ENCODE data around the gene LSM7.

Gene LSM7

DNA sequence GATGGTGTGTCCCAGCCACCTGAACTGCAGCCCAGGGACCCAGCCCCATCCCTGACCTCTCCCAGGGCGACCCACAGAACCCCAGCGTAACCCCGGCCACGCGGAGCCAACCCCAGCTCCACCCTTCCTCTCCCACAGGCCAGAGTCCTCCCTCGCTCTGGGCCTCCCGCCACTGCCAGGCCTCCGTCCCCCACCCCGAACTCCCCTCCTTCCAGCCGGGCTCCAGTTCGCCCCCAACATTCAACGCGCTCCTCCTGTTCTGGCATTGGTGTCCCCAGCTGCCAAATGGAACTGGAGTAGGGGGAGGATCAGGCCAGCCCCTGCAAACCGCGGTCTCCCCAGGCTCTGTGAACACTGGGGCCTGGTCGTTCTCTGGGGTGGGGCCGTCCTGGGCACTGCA lies 27.9 kb downstream of the LSM7 start:
- Mint-ChIP-seq H3K27ac (no peak overlapping the region), H3K4me1 (no peaks in the 10 kb centered on the region), H3K36me3 (ENCODE audit: low read depth) (no peaks in the 10 kb centered on the region), H3K27me3 (ENCODE audit: low read depth) (peaks cover 49% of the 10 kb centered on the region), H3K9me3 (no peaks in the 10 kb centered on the region), H3K4me3 (no peak overlapping the region)
- TF ChIP-seq, protein P1, sequence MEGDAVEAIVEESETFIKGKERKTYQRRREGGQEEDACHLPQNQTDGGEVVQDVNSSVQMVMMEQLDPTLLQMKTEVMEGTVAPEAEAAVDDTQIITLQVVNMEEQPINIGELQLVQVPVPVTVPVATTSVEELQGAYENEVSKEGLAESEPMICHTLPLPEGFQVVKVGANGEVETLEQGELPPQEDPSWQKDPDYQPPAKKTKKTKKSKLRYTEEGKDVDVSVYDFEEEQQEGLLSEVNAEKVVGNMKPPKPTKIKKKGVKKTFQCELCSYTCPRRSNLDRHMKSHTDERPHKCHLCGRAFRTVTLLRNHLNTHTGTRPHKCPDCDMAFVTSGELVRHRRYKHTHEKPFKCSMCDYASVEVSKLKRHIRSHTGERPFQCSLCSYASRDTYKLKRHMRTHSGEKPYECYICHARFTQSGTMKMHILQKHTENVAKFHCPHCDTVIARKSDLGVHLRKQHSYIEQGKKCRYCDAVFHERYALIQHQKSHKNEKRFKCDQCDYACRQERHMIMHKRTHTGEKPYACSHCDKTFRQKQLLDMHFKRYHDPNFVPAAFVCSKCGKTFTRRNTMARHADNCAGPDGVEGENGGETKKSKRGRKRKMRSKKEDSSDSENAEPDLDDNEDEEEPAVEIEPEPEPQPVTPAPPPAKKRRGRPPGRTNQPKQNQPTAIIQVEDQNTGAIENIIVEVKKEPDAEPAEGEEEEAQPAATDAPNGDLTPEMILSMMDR (IDR thresholded peaks at IDR 0.05; ENCODE audit: unreplicated experiment in 3 of 3): no peak

DNA sequence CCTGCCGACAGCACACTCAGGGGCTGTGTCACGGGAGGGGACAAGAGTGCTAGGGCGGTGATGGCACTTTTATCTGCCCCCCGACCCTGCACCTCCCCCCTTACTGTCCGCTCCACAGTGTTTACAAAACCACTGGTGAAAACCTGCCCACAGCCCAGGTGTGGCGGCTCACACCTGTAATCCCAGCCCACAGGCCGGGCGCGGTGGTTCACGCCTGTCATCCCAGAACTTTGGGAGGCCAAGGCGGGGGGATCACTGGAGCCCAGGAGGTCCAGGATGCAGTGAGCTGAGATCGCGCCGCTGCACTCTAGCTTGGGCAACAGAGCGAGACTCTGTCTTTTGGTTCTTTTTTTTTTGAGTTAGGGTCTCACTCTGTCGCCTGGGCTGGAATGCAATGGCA lies 32.2 kb downstream of the LSM7 start:
- H3K4me3 Mint-ChIP-seq: no peak overlapping the region
- TF ChIP-seq, protein P1 (IDR thresholded peaks at IDR 0.05; ENCODE audit: unreplicated experiment in 3 of 3): no peak
- H3K4me1 Mint-ChIP-seq: peaks cover 11% of the 10 kb centered on the region
- H3K9me3 Mint-ChIP-seq: no peaks in the 10 kb centered on the region
- no peaks in the 10 kb centered on the region for H3K36me3 Mint-ChIP-seq (ENCODE audit: low read depth)
- no peak overlapping the region for H3K27ac Mint-ChIP-seq
- peaks cover 59% of the 10 kb centered on the region for H3K27me3 Mint-ChIP-seq (ENCODE audit: low read depth)

DNA sequence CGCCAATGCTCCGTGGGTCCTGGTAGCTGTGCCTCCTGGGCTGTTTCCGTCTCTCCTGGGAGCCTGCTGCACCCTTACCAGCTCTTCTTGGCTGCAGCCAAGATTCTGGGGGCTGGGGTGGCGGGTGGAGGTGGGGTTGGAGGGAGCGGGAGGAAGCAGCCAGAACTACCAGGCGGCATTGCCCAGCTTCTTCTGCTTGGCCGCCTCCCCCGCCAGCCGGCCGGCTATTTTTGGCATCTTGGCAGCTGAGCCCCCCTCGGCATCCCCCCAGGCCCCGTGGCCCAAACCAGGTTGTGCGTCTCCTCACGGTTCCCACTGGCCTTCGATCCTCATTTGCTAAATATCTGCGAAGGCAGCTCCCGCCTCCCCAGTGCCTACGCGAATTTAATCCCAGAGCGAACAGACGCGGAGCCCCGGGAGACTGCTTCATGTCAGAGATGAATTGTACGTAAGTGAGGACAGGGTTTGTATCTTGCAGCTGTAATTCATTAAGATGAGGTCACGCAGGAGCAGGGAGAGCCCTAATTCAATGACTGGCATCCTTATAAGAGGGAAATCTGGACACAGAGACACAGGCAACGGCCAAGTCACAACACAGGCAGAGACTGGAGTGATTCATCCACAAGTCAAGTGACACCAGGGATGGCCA lies 33.6 kb downstream of the LSM7 start:
- H3K27ac Mint-ChIP-seq: no peak overlapping the region
- peaks cover 70% of the 10 kb centered on the region for H3K27me3 Mint-ChIP-seq (ENCODE audit: low read depth)
- peak overlapping the region in 2 of 3 experiments; percentile 14 to 22 for H3K4me3 Mint-ChIP-seq
- H3K4me1 Mint-ChIP-seq: peaks cover 11% of the 10 kb centered on the region
- H3K9me3 Mint-ChIP-seq: no peaks in the 10 kb centered on the region
- no peaks in the 10 kb centered on the region for H3K36me3 Mint-ChIP-seq (ENCODE audit: low read depth)
- TF ChIP-seq, protein P1 (IDR thresholded peaks at IDR 0.05; ENCODE audit: unreplicated experiment in 3 of 3): no peak

DNA sequence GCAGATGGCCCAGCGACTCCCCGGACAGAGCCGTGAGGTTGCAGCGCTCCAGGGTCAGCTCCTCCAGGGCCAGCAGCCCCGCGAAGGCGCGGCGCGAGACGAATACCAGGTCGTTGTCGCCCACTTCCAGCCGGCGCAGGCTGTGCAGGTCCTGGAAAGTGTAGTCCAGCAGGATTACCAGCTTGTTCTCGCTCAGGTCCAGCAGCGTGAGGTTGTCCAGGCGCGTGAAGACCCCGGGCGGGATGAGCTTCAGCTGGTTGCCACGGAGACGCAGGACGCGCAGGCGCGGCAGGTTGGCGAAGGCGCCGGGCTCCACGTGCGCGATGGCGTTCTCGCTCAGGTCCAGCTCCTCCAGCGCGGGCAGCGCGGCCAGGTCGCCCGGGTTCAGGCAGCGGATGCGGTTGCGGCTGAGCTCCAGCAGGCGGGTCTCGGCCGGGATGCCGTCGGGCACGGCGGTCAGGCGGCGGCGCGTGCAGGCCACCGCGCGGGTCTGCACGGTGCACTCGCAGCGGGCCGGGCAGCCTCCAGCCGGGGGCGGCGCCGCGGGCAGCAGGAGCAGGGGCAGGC lies 37.1 kb downstream of the LSM7 start:
- no peaks in the 10 kb centered on the region for H3K9me3 Mint-ChIP-seq
- TF ChIP-seq, protein P1 (IDR thresholded peaks at IDR 0.05; ENCODE audit: unreplicated experiment in 3 of 3): peak in 2 of 3 experiments; percentile 18 to 19
- peaks cover 17% of the 10 kb centered on the region for H3K4me1 Mint-ChIP-seq
- peak overlapping the region in 1 of 3 experiments; percentile 15 for H3K4me3 Mint-ChIP-seq
- peaks cover 97% of the 10 kb centered on the region for H3K27me3 Mint-ChIP-seq (ENCODE audit: low read depth)
- no peaks in the 10 kb centered on the region for H3K36me3 Mint-ChIP-seq (ENCODE audit: low read depth)
- H3K27ac Mint-ChIP-seq: no peak overlapping the region

DNA sequence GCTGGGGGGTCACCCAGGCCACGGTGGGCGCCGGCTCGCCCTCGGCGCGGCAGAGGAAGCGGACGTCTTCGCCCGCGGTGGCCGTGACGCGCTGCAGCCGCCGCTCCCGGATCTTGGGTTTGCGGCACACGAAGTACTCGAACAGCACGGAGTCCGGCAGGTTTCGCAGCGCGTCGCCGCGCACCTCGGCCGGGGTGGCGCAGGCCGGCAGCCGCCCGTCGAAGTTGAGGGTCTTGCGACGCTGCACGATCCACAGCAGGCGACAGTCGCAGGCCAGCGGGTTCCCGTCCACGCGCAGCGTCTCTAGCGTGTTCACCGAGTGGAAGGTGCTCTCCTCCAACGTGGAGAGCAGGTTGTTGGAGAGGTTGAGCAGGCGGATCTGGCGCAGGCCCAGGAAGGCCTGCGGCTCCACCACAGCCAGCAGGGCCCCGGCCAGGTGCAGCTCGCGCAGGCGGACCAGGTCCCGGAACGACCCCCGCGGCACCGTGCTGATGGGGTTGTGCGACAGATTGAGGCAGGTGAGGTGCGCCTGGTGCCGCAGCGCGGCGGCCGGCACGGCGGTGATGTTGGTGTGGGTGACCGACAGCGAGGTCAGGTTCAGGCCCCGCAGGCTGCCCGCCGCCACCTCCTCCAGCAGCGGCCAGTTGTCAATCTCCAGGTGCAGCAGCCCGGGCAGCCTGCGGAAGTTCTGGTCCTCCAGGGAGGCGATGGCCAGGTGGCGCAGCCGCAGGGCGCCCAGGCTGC lies 37.8 kb downstream of the LSM7 start:
- Mint-ChIP-seq H3K4me3 (peak overlapping the region in 1 of 3 experiments; percentile 29), H3K4me1 (peaks cover 17% of the 10 kb centered on the region), H3K27me3 (ENCODE audit: low read depth) (peaks cover 97% of the 10 kb centered on the region), H3K9me3 (no peaks in the 10 kb centered on the region), H3K36me3 (ENCODE audit: low read depth) (no peaks in the 10 kb centered on the region), H3K27ac (no peak overlapping the region)
- TF ChIP-seq, protein P1 (IDR thresholded peaks at IDR 0.05; ENCODE audit: unreplicated experiment in 3 of 3): no peak
